GM23248 (cell line): ENCODE results near the gene ACMSD. TPM values are rescaled to one million over a fixed set of nuclear protein-coding genes. Genes with fewer than 3 reads are reported as not detected.

ENCODE experiments used
- DNase-seq: peaks from one replicate; pipeline ENCODE4 v3.0.0-alpha.2; 2015
- H2AFZ ChIP-seq: fragments of 200-600 bp; sonication (generic); 2 replicates; pipeline ENCODE4 v1.6.1; 2016; ENCODE audit warnings: antibody characterized with exemption
- H3F3A ChIP-seq: fragments of 200-600 bp; sonication (generic); 2 replicates; pipeline ENCODE4 v1.6.1; 2016; ENCODE audit warnings: mild to moderate bottlenecking, antibody characterized with exemption, mixed run types; ENCODE audit not compliant: insufficient read depth
- H3K27ac ChIP-seq: fragments of 200-600 bp; sonication (generic); 2 replicates; pipeline ENCODE4 v1.5.1; 2016; ENCODE audit warnings: mild to moderate bottlenecking
- H3K27me3 ChIP-seq: fragments of 200-600 bp; sonication (generic); replicated peaks from 2 replicates; pipeline ENCODE4 v1.6.1; 2016; ENCODE audit warnings: mild to moderate bottlenecking; ENCODE audit not compliant: insufficient read depth
- H3K36me3 ChIP-seq: fragments of 200-600 bp; sonication (generic); 2 replicates; pipeline ENCODE4 v1.6.1; 2016; ENCODE audit warnings: low read depth, mild to moderate bottlenecking
- H3K4me1 ChIP-seq: fragments of 200-600 bp; sonication (generic); 2 replicates; pipeline ENCODE4 v1.6.1; 2016; ENCODE audit warnings: mild to moderate bottlenecking; ENCODE audit not compliant: insufficient read depth
- H3K4me2 ChIP-seq: fragments of 200-600 bp; sonication (generic); one replicate; pipeline ENCODE4 v1.6.1; 2016; ENCODE audit warnings: mild to moderate bottlenecking; ENCODE audit not compliant: unreplicated experiment
- H3K4me3 ChIP-seq: fragments of 200-600 bp; sonication (generic); 2 replicates; pipeline ENCODE4 v1.5.1; 2016; ENCODE audit warnings: mild to moderate bottlenecking
- H3K79me2 ChIP-seq: fragments of 200-600 bp; sonication (generic); 2 replicates; pipeline ENCODE4 v1.6.1; 2016; ENCODE audit warnings: mild to moderate bottlenecking; ENCODE audit not compliant: insufficient read depth
- H3K9ac ChIP-seq: fragments of 200-600 bp; sonication (generic); 2 replicates; pipeline ENCODE4 v1.6.1; 2016; ENCODE audit warnings: mild to moderate bottlenecking
- H3K9me2 ChIP-seq: fragments of 200-600 bp; sonication (generic); 2 replicates; pipeline ENCODE4 v1.6.1; 2016; ENCODE audit warnings: mixed run types, mild to moderate bottlenecking, moderate library complexity; ENCODE audit not compliant: insufficient read depth
- H3K9me3 ChIP-seq: fragments of 200-600 bp; sonication (generic); one replicate; pipeline ENCODE4 v1.6.1; 2017; ENCODE audit warnings: low read depth
- H4K20me1 ChIP-seq: fragments of 200-600 bp; sonication (generic); 2 replicates; pipeline ENCODE4 v1.6.0; 2016; ENCODE audit not compliant: insufficient read depth
- EZH2 ChIP-seq: fragments of 200-600 bp; sonication (generic); IDR thresholded peaks from 2 replicates; pipeline ENCODE4 v1.6.1; 2018; ENCODE audit warnings: antibody characterized with exemption, mild to moderate bottlenecking; ENCODE audit not compliant: insufficient read depth, poor library complexity, severe bottlenecking
- EZH2phosphoT487 ChIP-seq: fragments of 200-600 bp; sonication (generic); IDR thresholded peaks from 2 replicates; pipeline ENCODE4 v1.6.1; 2018; ENCODE audit warnings: antibody characterized with exemption, moderate library complexity, mild to moderate bottlenecking, low read depth; ENCODE audit not compliant: insufficient read depth
- WGBS, 2 experiments: methylation state at CpG; one replicate each; pipeline ENCODE4 v1.1.6; 2015 to 2017; ENCODE audit warnings: low lambda C conversion rate in 2 of 2, low coverage in 1 of 2; ENCODE audit errors: missing lambda C conversion rate in 2 of 2; 5-methylcytosine and 5-hydroxymethylcytosine counted together
- in situ Hi-C: fragments of 300-500 bp; cut with MboI; formaldehyde crosslinking; loops from 2 replicates; pipeline ENCODE4 v1.15.0; 2020
- polyA plus RNA-seq: library from polyadenylated mRNA; unstranded; fragments of >200 nt; fragmentation: Nextera tagmentation; extraction: Ambion mirVana; gene quantifications from 2 replicates; pipeline ENCODE4 v1.2.1, GENCODE V29; 2016
- total RNA-seq: library from RNA; depleted of rRNA; stranded (reverse); fragments of >200 nt; shearing (Covaris generic); gene quantifications from 2 replicates; pipeline ENCODE4 v1.2.3, GENCODE V29; 2014

ACMSD gene
- total and polyA plus RNA-seq, 2 experiments from 2014 or later, result not detected

DNA sequence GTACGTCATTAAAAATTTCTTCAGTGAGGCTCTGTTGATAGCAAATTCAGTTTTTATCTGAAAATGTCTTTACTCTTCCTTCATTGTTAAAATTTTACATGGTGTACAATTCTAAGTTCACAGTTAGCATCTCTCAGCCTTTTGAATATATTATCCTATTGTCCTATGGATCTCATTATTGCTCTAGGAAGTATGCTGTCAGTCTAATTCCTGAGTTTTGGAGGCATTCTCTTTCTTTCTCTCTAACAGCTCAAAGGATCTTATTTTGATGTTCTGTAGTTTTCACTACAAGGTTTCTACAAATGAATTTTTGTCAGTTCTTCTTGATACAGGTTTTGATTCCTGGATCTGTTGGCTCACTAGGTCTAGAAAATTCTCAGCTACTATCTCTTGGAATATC is 2.9 kb upstream of the ACMSD start:
- in situ Hi-C loops, result no loop called here
- no peak for DNase-seq
- H3K9me2 ChIP-seq, result no peaks in the 10 kb centered on the region
- H3F3A ChIP-seq, result peaks cover 8% of the 10 kb centered on the region; the same call in 1 of the 2 replicates
- no peaks in the 10 kb centered on the region for H3K79me2 ChIP-seq
- 0 out of 2 replicates have a peak, but pooled peaks cover 6% of the 10 kb centered on the region for H3K27me3 ChIP-seq
- no peaks in the 10 kb centered on the region for H3K36me3 ChIP-seq
- no peak overlapping the region for H3K9ac ChIP-seq
- no peak overlapping the region for H3K27ac ChIP-seq
- no peaks in the 10 kb centered on the region for H3K9me3 ChIP-seq
- WGBS, 2 experiments, result 15 to 32% methylated on average over 1 of the region's 1 CpG
- no peaks in the 10 kb centered on the region for H4K20me1 ChIP-seq
- H2AFZ ChIP-seq, result no peak overlapping the region
- H3K4me1 ChIP-seq, result peaks cover 12% of the 10 kb centered on the region
- TF ChIP-seq EZH2, result no peak
- TF ChIP-seq EZH2phosphoT487, result no peak
- H3K4me3 ChIP-seq, result no peak overlapping the region
- H3K4me2 ChIP-seq, result no peak overlapping the region

DNA sequence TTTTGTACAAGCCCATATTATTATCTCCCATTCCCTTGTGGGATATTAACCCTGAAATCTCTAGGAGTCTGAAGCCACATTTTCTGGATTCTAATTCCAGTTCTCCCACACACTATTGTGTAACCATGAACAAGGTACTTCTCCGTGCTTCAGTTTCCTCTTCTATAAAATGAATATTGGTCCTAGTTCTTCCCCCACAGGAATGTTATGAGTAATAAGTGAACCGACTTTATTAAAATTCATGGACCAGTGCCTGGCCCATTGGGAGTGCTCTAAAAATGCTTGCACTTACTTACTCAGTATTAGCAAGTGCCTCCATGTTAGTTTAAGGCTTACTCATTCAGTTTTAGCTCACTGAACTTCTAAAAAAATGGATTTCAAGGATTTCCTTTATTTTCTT is 1.4 kb upstream of the ACMSD start:
- H3K4me3 ChIP-seq, result peak overlapping the region; percentile 10; the same call in 1 of the 2 replicates
- TF ChIP-seq EZH2 (no peak), EZH2phosphoT487 (no peak)
- H3K27me3 ChIP-seq, result no peaks in the 10 kb centered on the region
- peaks cover 12% of the 10 kb centered on the region for H3K4me1 ChIP-seq
- peaks cover 8% of the 10 kb centered on the region; the same call in 1 of the 2 replicates for H3F3A ChIP-seq
- peak overlapping the region; percentile 60 for H2AFZ ChIP-seq
- H3K36me3 ChIP-seq, result no peaks in the 10 kb centered on the region
- H3K9me2 ChIP-seq, result no peaks in the 10 kb centered on the region
- in situ Hi-C loops, result no loop called here
- 2 to 8% methylated on average over 2 of the region's 2 CpGs for WGBS, 2 experiments
- H4K20me1 ChIP-seq, result no peaks in the 10 kb centered on the region
- peak; percentile 88 for DNase-seq
- no peaks in the 10 kb centered on the region for H3K79me2 ChIP-seq
- H3K9ac ChIP-seq, result no peak overlapping the region
- no peaks in the 10 kb centered on the region for H3K9me3 ChIP-seq
- peak overlapping the region; percentile 30; the same call in 1 of the 2 replicates for H3K27ac ChIP-seq
- peak overlapping the region; percentile 55 for H3K4me2 ChIP-seq

DNA sequence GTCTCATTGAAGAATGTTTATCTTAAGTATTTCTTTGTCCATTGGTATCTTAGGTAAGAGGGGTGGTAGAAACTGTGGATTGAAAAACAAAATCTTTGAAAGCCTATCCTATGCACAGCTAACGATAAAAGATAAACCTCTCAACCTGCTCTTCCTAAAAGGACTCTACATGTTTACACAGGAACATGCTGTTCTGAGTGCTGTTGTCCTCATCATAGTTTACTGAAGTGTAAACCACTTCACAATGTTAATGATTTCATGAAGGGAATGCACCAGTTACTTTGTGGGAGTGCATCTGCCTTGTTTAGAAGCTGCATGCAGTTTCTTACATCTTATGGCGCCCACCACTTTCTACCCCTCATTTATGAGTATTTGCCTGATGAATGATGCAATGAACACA is 1.2 kb downstream of the ACMSD start:
- TF ChIP-seq EZH2, result no peak
- no peak for TF ChIP-seq EZH2phosphoT487

DNA sequence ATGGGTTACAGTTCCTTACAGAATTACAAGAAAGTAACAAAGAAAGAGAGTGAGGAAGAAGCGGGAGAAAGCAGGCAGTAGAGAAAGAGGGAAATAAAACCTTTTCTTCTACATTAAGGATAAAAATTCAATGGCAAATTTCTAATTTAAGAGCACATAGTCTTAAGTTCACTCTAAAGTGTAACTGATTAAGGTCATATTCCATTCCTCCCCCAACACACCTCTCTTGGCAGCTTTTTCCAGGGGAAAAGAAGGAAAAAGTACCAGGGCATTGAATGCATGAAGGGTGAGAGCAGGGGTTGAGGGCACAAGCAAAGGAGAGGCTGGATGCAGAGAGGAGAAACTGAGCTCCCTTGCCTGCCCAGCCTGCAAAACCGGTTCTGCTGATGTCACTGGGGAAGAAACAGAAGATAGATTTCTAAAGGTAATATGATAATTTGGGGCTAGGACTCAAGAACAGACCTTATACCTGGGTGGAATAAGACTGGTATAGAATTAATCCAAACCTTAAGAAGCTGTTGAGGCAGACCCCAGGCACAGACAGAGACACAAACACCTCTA is 4.6 kb downstream of the ACMSD start:
- TF ChIP-seq EZH2phosphoT487 (no peak), EZH2 (no peak)
- H2AFZ ChIP-seq, result no peak overlapping the region
- no peaks in the 10 kb centered on the region for H3K79me2 ChIP-seq
- no peak overlapping the region for H3K4me3 ChIP-seq
- 16 to 31% methylated on average over 2 of the region's 2 CpGs for WGBS, 2 experiments
- H3F3A ChIP-seq, result no peaks in the 10 kb centered on the region
- no peaks in the 10 kb centered on the region for H3K9me3 ChIP-seq
- H3K27ac ChIP-seq, result no peak overlapping the region
- H3K4me2 ChIP-seq, result no peak overlapping the region
- 0 out of 2 replicates have a peak, but pooled peaks cover 6% of the 10 kb centered on the region for H3K27me3 ChIP-seq
- no peaks in the 10 kb centered on the region for H3K9me2 ChIP-seq
- no peak for DNase-seq
- H4K20me1 ChIP-seq, result no peaks in the 10 kb centered on the region
- H3K36me3 ChIP-seq, result no peaks in the 10 kb centered on the region
- in situ Hi-C loops, result no loop called here
- H3K4me1 ChIP-seq, result no peaks in the 10 kb centered on the region
- H3K9ac ChIP-seq, result no peak overlapping the region

More for the DNA sequence above, 1.2 kb downstream of the ACMSD start:
- 0 out of 2 replicates have a peak, but pooled peaks cover 2% of the 10 kb centered on the region for H3K27me3 ChIP-seq
- no peaks in the 10 kb centered on the region for H4K20me1 ChIP-seq
- H3K36me3 ChIP-seq, result no peaks in the 10 kb centered on the region
- H3K4me1 ChIP-seq, result peaks cover 12% of the 10 kb centered on the region
- H3K9me3 ChIP-seq, result no peaks in the 10 kb centered on the region
- in situ Hi-C loops, result no loop called here
- H2AFZ ChIP-seq, result no peak overlapping the region
- H3F3A ChIP-seq, result peaks cover 8% of the 10 kb centered on the region; the same call in 1 of the 2 replicates
- H3K4me2 ChIP-seq, result no peak overlapping the region
- no peak for DNase-seq
- no peaks in the 10 kb centered on the region for H3K9me2 ChIP-seq
- no peaks in the 10 kb centered on the region for H3K79me2 ChIP-seq
- no peak overlapping the region for H3K27ac ChIP-seq
- no peak overlapping the region for H3K4me3 ChIP-seq
- H3K9ac ChIP-seq, result no peak overlapping the region
- 42 to 49% methylated on average over 2 of the region's 2 CpGs for WGBS, 2 experiments

DNA sequence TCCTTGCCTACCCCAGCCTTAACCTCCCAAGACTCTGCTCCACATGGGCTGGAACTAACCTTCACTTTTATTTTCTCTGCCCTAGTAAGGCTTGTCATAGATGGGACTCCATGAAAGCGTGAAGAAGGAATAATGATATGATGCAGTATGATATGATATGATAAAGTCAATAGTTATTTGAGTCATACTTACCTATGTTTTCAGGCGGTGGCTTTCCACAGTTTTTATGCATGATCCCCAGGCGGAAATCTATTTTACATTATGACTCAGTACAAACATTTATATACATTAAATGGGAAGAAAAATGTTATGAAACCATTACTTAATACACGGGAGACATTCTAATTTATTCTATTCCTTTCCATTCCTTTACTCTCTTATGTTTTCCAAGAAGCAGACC is 5.6 kb downstream of the ACMSD start:
- WGBS, 2 experiments, result 31 to 38% methylated on average over 4 of the region's 4 CpGs
- Histone ChIP-seq H2AFZ (no peak overlapping the region), H3K79me2 (no peaks in the 10 kb centered on the region), H3F3A (no peaks in the 10 kb centered on the region), H3K4me1 (no peaks in the 10 kb centered on the region), H3K4me2 (no peak overlapping the region), H4K20me1 (no peaks in the 10 kb centered on the region), H3K9me2 (no peaks in the 10 kb centered on the region), H3K27ac (no peak overlapping the region), H3K9me3 (no peaks in the 10 kb centered on the region), H3K9ac (no peak overlapping the region), H3K36me3 (no peaks in the 10 kb centered on the region), H3K27me3 (0 out of 2 replicates have a peak, but pooled peaks cover 6% of the 10 kb centered on the region), H3K4me3 (no peak overlapping the region)
- TF ChIP-seq EZH2phosphoT487, result no peak
- TF ChIP-seq EZH2, result no peak
- in situ Hi-C loops, result no loop called here
- no peak for DNase-seq
